GM19238 (cell line): ENCODE results near the gene HOXD10.

Source experiments
- DNase-seq: peaks from one replicate; pipeline ENCODE4 v3.0.0; 2011; ENCODE audit warnings: low spot score; ENCODE audit not compliant: insufficient read length

HOXD10 gene

DNA sequence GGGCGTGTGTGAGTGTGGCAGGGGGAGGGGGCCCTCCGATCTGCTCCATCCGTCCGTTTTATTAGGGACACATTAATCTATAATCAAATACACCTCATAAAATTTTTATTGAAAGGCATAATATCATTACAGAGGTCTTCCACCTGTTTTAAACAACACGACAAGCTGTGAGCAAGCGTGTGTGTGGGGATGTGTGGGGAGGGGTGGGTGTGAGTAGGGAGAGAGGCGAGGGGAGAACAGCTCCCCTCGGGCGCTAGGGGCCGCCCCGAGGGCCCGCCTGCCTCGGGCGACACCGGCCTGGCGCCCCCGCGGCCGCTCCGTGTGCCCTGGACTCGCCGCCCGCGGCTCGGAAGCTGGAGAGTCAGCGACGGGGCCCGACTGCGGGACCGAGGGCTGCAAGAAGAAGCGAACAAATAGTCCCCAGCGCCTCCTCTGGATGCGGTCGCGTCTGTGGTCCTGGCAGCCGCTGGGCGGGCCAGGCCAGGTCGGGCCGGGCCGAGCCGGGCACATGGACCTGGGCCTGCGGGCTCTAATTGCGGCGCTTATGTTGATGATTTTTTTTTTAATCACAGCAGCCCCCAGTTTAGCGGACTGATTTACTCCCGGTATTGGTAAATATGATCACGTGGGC lies 5.6 kb downstream of the HOXD10 start:
- no peak for DNase-seq

DNA sequence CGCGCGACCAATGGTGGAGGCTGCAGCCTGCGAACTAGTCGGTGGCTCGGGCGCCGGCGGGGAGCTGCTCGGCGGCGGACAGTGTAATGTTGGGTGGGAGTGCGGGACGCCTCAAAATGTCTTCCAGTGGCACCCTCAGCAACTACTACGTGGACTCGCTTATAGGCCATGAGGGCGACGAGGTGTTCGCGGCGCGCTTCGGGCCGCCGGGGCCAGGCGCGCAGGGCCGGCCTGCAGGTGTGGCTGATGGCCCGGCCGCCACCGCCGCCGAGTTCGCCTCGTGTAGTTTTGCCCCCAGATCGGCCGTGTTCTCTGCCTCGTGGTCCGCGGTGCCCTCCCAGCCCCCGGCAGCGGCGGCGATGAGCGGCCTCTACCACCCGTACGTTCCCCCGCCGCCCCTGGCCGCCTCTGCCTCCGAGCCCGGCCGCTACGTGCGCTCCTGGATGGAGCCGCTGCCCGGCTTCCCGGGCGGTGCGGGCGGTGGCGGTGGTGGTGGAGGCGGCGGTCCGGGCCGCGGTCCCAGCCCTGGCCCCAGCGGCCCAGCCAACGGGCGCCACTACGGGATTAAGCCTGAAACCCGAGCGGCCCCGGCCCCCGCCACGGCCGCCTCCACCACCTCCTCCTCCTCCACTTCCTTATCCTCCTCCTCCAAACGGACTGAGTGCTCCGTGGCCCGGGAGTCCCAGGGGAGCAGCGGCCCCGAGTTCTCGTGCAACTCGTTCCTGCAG lies 6.3 kb downstream of the HOXD10 start, which contains the start of gene HOXD9:
Gene HOXD9, plus strand, starts transcription at position 37 of the 728 bp plus-strand sequence. Its CDS starts 50 bp downstream, at position 87.
- no peak for DNase-seq

DNA sequence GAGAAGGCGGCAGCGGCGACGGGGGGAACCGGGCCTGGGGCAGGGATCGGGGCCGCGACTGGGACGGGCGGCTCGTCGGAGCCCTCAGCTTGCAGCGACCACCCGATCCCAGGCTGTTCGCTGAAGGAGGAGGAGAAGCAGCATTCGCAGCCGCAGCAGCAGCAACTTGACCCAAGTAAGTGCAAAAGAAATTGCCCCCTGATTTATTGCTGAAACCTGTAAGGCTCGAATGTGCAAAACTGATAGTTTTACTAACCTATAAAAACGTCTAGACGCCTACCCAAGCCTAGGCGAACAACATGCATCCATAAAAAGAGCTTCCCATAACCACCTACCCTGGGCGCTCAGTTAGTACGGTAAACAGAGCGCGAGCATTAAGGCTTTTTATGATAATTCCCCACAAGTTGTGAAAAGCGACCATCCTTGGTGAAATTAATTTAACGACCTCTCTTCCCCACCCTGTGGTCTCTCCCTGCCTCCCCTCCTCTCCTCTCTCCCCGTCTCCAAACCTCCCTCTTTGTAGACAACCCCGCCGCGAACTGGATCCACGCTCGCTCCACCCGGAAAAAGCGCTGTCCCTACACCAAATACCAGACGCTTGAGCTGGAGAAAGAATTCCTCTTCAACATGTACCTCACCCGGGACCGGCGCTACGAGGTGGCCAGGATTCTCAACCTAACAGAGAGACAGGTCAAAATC lies 7.0 kb downstream of the HOXD10 start:
- DNase-seq = no peak

DNA sequence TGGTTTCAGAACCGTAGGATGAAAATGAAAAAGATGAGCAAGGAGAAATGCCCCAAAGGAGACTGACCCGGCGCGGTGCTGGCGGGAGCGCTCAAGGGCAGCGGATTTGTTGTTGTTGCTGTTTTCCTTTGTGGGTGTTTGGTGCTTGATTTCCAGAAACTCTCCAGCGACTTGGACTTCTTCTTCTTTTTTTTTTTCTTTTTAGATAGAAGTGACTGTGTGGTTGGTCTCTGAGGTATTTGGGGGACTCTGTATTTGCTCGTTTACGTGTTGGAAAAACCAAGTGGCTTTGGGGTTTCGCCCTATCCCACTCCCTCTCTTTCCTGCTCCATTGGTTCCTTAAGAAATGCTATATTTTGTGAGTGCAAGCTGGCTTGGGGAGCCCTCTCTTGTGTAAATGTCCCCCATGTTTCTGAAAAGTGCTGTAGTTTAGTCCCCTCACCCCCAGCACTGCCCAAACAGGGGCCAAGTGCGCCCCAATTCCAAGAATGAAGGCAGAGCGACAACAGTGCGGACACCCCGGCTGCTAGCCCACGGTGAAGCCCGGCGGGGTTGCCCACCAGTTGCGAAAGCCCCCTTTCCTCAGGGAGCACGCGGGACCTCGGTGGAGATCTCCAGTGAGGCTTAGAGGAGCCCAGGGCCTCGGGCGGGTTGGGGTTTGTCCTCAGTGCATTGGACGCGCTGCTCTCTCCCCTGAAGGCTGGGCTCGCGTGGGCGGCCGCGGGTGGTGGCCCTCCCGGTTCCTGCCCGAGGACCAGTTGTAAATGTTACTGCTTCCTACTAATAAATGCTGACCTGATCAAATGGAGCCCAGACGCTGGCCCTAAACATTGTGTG lies 7.8 kb downstream of the HOXD10 start:
- no peak for DNase-seq

DNA sequence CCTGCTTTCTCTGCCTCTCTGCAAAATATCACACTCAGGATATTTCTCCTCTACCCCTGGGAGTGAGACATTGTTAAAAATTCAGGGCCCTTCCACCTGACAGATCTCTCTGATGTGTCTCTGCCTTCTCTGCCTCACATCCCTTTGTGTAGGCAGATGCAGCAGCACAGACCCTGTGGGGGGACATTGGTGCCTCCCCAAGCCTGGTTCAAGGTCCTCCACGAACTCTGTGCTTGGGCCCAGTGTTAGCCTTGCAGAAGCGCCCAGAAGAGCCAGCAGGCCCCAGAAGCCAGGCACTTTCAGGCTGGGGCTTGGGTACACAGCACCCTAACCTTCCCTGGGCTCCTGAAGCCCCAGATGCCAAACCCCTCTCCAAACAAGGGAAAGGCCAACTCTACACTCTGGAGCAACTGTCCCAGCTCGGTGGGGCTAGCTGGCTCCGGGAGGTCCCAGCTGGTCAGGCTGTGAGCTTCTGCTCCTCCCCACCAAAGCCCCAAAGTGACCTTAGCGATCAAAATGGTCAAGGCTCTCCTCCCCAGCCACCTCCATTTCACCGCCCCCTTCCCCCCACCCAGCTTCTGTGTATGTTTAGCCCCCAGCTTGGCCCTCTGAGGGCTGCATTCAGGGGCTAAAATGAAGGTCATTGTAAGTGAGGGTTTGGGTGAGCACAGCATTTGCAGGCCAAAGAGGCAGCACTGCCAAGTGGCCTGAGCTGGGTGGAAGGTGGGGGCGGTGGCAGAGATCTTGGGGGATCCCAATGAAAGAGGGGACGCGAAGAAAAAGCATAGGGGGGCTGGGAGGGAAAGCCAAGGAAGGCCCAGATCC lies 8.6 kb downstream of the HOXD10 start:
- no peak for DNase-seq

DNA sequence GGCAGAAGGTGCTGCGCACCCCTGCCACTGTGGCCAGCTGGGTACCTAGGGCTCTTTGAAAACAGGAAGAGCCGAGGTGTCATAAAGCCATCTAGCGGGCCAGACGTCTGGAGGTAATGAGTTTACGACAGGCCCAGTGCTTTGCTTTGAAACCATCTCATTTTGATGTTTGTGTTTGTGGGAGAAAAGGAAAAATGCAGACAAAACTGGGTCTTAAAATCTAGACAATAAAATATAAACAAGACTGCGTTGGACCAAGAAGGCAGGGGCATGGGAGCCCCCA lies 9.1 kb downstream of the HOXD10 start:
- no peak for DNase-seq

DNA sequence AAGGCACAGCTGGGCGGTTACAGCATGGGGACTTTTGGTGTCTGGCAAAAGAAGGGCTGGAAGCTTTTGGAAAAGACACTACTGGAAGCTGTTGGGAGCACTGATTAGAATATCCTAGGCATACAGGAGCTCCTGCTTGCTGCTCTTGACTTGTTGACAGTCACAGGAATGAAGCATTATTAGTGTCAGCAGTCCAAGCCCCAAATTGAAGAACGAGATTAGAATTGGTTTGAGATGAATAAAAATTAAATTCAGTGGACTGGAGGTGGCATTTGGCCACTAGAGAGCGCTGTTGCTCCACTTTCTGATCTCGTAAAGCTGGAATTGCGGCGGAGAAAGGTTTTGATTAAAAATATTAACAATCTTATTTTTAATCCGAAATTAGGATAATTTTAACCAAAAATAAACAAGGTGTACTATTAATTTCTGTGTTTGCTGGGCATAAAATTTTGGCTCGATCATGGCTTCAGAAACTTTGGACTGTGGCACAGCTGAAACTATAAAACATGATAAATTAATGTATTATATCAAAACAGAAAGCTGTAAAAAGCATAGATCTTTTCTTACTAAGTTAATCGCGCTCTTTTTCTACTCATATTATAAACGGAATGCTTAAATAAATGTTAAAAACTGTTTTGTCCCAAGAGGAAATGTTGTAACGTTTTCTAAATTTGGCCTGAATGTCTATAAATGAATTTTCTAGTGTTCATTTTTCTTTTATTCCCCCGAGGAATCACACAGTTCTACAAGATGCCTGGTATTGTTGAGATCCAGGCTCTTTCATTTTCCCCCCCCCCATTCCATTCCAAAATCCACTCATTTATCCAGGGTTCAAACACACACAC lies 10.6 kb downstream of the HOXD10 start:
- no peak for DNase-seq

DNA sequence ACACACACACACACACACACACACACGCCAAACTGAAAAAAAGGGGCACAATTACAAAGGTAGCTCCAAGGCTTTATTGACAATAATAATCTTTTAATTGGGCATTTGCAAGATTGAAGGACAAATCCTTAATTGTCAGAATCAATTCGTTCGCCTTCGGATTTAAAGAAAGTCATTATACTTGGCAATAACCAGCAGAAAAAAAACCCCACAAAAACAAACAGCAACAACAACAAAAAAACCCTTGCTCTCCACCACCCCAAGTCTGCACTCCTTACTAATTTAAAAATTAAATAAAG lies 11.1 kb downstream of the HOXD10 start:
- DNase-seq = no peak

DNA sequence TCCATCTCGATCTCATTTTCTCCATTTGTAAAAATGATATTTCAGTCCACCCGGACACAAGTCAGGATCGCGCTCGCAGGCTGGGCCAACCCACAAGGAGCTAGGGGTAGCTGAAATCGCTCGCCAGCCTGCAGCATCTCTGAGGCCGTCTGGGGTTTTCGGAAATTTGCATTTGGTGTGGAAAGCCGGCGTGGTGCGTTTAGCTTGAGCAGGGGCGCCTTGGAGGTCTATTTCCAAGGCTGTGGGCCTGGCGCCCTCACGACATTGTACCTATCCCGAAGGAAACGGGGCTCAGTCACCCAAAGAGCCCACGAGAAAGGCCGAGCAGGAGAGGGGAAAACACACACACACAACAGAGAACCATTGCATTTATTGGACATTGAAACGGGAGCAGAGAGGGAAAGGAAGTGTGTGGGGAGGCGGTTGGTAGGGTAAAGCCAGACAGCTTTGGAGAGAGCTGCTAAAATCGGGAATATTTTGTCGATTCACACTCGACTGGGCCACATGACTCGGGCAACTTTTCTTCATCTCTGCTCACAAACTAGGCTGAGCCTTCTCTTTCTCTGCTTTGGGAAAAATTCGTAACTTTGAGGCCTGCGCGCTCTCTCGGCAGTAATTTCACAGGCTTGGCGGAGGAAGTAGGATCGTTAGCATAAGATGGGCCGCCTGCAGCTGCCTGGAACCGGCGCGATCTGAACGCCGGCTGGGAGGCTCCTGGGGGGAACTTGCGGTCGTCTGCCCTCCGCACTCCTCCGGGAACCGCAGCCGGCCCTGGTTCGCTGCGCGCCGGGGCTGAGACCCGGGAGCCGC lies 11.8 kb downstream of the HOXD10 start:
- DNase-seq = no peak

DNA sequence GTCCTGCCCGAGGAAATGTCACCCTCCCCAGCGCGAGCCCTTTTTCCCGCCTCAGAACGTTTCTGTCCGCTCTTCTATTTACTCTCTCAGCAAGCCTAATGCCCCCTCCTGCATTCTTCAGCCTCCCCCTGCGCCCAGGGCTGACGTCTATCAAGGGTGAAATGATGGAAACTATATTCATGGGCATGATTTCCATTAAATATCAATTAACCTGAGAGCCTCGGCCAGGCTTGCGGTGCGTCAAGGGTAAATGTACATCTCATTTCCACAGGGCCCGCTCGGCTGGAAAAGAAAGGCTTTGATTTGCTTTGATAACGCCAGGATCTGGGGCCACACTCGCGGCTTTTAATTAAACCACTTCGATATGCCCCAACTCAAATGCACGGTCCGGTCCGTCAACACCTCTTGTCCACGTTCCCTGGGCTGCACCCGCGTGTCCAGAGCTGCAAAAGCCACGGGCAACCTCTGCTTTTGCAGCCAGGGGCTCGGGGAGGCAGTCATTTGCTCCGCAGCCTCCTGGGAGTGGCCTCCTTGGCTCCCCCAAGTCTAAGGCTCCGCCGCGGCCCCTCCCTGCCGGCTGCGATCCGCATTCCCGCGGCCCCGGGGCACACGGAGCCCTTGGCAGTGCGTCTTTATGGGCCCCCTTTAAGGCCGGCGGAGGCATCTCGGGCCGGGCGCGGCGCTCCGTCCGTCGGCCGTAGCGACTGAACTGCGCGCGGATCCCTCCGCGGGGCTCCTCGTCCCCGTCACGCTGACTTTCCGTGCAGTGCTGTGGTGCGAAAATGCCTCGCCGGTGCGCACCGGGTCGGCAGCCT lies 12.6 kb downstream of the HOXD10 start, which contains the start of gene HOXD8:
Gene HOXD8, plus strand, starts transcription at position 724 of the 815 bp plus-strand sequence. CDS start 662 bp downstream, outside the sequence.
- no peak for DNase-seq

DNA sequence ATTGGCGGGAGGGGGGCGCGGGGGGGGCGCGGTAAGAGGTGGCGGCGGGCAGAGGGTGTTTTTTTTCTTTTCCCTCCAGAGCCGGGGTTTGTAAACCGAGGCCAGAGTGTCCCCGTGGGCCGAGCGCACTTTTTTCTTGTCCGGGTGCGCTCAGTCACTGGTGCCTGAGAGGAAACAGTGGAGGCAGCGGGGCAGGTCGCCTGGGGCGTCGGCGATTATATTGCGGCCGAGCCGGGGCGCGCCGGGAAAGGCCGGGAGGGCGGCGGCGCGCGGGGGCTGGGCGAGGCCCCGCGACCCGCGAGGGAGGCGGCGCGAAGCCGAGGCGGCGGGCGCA lies 13.2 kb downstream of the HOXD10 start:
- DNase-seq = no peak

DNA sequence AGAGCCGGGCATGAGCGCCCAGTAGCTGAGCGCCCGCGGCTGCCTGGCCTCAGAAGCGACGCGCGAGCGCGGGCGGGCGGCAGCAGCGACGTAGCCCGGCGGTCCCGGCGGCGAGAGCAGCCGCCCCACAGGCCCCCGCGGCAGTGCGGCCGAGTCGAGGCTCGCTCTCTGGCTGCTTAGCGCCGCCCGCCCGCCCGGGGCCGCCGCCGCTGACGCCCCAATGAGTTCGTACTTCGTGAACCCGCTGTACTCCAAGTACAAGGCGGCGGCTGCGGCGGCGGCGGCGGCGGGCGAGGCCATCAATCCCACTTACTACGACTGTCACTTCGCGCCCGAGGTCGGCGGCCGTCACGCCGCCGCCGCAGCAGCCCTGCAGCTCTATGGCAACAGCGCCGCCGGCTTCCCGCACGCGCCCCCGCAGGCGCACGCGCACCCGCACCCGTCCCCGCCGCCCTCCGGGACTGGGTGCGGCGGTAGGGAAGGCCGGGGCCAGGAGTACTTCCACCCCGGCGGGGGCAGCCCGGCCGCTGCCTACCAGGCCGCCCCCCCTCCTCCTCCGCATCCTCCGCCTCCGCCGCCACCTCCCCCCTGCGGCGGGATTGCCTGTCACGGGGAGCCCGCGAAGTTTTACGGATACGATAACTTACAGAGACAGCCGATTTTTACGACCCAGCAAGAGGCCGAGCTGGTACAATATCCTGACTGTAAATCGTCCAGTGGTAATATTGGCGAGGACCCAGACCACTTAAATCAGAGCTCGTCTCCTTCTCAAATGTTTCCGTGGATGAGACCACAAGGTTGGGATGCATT lies 13.8 kb downstream of the HOXD10 start:
- no peak for DNase-seq

DNA sequence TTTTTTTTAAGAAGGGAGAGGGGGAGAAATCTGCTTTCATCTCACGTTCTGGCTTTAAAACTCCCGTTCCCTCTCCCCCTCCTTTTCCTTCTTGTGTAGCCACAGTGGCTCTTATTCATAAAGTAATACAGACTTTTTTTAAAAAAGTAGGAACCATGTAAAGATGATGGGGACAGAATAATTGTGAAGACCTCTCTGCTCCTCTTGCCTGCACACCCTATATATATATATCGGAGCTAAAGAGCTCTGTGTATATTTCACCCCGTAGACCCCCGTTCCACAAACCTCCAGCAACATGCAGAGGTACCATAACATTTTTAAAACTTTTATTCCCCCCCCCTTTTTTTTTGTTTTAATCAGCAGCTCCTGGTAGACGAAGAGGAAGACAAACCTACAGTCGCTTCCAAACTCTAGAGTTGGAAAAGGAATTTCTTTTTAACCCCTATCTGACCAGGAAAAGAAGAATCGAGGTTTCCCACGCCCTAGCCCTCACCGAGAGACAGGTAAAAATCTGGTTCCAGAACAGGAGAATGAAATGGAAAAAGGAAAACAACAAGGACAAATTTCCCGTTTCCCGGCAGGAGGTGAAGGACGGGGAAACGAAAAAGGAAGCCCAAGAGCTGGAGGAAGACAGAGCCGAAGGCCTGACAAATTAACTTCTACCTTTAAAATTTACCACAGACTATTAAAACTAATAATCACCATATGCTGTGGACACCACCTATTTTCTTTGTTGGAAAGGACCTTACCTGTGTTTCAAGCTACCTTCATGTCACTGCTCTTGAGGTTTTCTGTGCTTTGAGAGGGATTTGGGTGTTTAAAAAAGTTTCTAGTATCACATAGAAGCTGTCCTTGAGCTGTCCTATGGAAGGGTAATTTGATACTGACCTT lies 14.6 kb downstream of the HOXD10 start:
- no peak for DNase-seq

DNA sequence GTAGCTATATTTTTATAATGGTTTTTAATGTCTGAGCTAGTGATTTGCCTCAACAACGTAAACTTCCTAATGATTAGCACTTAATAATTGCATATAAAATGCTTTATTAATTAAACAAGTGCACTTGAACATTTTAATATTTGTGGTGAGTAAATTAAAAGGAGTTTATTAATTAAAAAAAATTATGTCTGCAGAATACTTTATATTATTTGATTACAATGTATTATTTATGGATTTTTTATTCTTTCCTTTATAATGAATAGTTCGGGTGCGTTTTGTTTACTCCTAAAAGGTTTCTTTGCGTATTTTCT lies 15.2 kb downstream of the HOXD10 start:
- DNase-seq = no peak

DNA sequence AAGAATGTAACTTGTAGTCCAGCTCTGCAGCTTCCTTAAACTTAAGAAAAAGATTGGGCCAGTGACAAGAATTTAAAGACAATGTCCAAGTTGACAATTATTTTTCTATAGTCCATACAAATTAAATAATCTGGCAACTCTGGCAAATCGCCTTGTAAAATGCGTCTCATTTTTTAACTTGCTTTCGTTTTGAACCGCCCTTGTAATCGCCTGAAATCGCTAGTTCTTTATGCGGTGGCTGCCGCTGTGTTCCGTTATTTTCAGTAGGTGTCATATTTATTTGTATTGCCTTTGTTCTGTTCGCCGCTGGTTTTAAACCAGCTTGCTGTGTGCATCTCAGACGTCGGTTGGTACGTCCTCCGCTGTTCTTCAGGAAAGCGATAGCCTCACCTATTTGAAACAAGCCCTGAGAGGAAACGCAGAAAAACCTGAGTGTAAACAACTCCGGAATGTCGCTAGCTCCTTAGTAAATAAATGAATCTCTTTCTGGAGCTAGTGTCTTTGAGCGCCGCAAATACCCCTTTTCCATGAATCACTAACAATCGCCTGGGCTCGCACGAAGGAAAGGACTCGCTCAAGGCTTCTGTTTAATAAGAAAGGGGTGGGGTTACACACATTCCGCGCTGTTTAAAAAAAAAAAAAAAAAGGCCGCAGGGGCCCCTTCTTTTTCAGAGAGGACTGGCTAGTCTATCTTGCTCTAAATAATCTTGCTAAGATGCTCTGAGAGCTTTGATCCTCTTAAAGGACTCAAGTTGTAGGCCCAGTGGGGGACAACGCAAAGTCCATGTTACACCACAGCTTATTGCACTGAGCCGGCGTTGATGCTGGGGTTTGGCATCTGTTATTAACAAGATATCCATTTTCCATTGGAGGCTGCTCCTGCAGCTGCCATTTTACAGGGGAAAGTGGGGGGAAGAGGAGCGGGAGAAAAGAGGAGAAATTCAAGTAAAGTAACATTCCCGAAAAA lies 15.9 kb downstream of the HOXD10 start:
- DNase-seq = no peak

DNA sequence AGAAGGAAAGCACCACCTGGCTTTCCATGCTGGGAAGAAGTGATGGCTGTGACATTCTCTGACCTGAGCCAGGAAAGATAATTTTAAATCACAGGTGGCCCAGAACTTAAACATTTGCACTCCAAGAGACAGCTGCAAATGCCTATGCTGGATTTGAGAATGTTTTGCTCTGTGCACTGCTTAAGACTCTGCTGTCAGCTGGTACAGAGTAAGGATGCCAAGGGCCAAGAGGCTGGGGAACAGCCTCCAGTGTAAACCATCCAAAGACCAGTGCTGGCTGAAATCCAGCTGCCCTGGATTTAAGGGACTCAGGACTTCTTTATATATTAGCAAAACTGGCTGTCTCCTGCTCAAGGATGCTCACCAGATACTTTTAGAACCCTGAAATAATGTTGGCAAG lies 16.8 kb downstream of the HOXD10 start:
- no peak for DNase-seq
